Gastroesophageal sphincter (tissue), 3 donors: ENCODE measurements around the gene LATS2.

Experiments used
- CTCF ChIP-seq, 4 experiments: fragments of 200-600 bp in 2 of 4; fragments of 450-650 bp in 2 of 4; sonication (generic) in 1 of 4; IDR thresholded peaks; one replicate each; pipeline ENCODE4 v1.5.1; 2017 to 2019; ENCODE audit warnings: antibody characterized with exemption in 4 of 4, mild to moderate bottlenecking in 2 of 4, moderate library complexity in 2 of 4
- POLR2A ChIP-seq, 2 donors: fragments of 450-650 bp; IDR thresholded peaks; one replicate each; pipeline ENCODE4 v1.6.1; 2017; ENCODE audit warnings: antibody characterized with exemption in 2 of 2, mild to moderate bottlenecking in 2 of 2, moderate library complexity in 1 of 2
- POLR2AphosphoS5 ChIP-seq: sonication (generic); formaldehyde crosslinking; IDR thresholded peaks from one replicate; pipeline ENCODE4 v1.6.1; 2017; ENCODE audit warnings: antibody characterized with exemption

- no peak for TF ChIP-seq POLR2AphosphoS5
- no peak for TF ChIP-seq POLR2A (IDR thresholded peaks at IDR 0.05)
- TF ChIP-seq CTCF (IDR thresholded peaks at IDR 0.05), result no peak
Observed at GRCh38 chr13:21066946-21067345, 5.6 kb upstream of the LATS2 start.
